ENCODE results near the gene LIF.

LIF gene

GRCh38 chr22:30196141-30196879 lies 50.2 kb downstream of the LIF start:
- TF ChIP-seq ZNF70 (CRISPR knock-in tag; IDR thresholded peaks at IDR 0.05) (no peak), ZC3H10 (CRISPR knock-in tag; IDR thresholded peaks at IDR 0.05) (peak; percentile 80), TOX (CRISPR knock-in tag; IDR thresholded peaks at IDR 0.05; ENCODE audit: borderline replicate concordance) (peak; percentile 74; the same call in 1 of the 2 replicates), ISL1 (CRISPR knock-in tag; IDR thresholded peaks at IDR 0.05) (0 out of 2 replicates have a peak, but pooled peaks have one; percentile 22), RARB (CRISPR knock-in tag; IDR thresholded peaks at IDR 0.05) (peak; percentile 40; the same call in 1 of the 2 replicates), OSR1 (CRISPR knock-in tag; IDR thresholded peaks at IDR 0.05) (no peak)
- TF ChIP-seq, protein P1, sequence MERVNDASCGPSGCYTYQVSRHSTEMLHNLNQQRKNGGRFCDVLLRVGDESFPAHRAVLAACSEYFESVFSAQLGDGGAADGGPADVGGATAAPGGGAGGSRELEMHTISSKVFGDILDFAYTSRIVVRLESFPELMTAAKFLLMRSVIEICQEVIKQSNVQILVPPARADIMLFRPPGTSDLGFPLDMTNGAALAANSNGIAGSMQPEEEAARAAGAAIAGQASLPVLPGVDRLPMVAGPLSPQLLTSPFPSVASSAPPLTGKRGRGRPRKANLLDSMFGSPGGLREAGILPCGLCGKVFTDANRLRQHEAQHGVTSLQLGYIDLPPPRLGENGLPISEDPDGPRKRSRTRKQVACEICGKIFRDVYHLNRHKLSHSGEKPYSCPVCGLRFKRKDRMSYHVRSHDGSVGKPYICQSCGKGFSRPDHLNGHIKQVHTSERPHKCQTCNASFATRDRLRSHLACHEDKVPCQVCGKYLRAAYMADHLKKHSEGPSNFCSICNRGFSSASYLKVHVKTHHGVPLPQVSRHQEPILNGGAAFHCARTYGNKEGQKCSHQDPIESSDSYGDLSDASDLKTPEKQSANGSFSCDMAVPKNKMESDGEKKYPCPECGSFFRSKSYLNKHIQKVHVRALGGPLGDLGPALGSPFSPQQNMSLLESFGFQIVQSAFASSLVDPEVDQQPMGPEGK (CRISPR knock-in tag; IDR thresholded peaks at IDR 0.05; ENCODE audit: borderline replicate concordance): peak; percentile 44; the same call in 1 of the 2 replicates
- TF ChIP-seq, protein P2, sequence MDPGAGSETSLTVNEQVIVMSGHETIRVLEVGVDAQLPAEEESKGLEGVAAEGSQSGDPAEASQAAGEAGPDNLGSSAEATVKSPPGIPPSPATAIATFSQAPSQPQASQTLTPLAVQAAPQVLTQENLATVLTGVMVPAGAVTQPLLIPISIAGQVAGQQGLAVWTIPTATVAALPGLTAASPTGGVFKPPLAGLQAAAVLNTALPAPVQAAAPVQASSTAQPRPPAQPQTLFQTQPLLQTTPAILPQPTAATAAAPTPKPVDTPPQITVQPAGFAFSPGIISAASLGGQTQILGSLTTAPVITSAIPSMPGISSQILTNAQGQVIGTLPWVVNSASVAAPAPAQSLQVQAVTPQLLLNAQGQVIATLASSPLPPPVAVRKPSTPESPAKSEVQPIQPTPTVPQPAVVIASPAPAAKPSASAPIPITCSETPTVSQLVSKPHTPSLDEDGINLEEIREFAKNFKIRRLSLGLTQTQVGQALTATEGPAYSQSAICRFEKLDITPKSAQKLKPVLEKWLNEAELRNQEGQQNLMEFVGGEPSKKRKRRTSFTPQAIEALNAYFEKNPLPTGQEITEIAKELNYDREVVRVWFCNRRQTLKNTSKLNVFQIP (CRISPR knock-in tag; IDR thresholded peaks at IDR 0.05; ENCODE audit: borderline replicate concordance, low read depth): no peak
- ATAC-seq: peak; percentile 90

- no peak; the same call in 2 of the 3 replicates for ATAC-seq
- TF ChIP-seq OSR1 (CRISPR knock-in tag; IDR thresholded peaks at IDR 0.05) (no peak), ZNF8 (CRISPR knock-in tag; IDR thresholded peaks at IDR 0.05) (no peak), ZFP3 (CRISPR knock-in tag; IDR thresholded peaks at IDR 0.05) (peak; percentile 28; the same call in 1 of the 2 replicates), ISL1 (CRISPR knock-in tag; IDR thresholded peaks at IDR 0.05) (no peak), TCF4 (CRISPR knock-in tag; IDR thresholded peaks at IDR 0.05; ENCODE audit: borderline replicate concordance) (no peak)
Observed at GRCh38 chr22:30195245-30196140, 51.1 kb downstream of the LIF start.

GRCh38 chr22:30193031-30193775 lies 53.4 kb downstream of the LIF start:
- TF ChIP-seq CSDC2 (CRISPR knock-in tag; IDR thresholded peaks at IDR 0.05) (no peak), CSRNP3 (CRISPR knock-in tag; IDR thresholded peaks at IDR 0.05) (no peak), GLIS3 (CRISPR knock-in tag; IDR thresholded peaks at IDR 0.05) (no peak), RARB (CRISPR knock-in tag; IDR thresholded peaks at IDR 0.05) (no peak), ARNTL (CRISPR knock-in tag; IDR thresholded peaks at IDR 0.05; ENCODE audit: borderline replicate concordance, low read depth) (no peak), PPARA (CRISPR knock-in tag; IDR thresholded peaks at IDR 0.05; ENCODE audit: borderline replicate concordance) (no peak), TSHZ2 (CRISPR knock-in tag; IDR thresholded peaks at IDR 0.05) (no peak), ZNF8 (CRISPR knock-in tag; IDR thresholded peaks at IDR 0.05) (no peak), ISL1 (CRISPR knock-in tag; IDR thresholded peaks at IDR 0.05) (no peak), ZFP30 (CRISPR knock-in tag; IDR thresholded peaks at IDR 0.05) (no peak), ZFP3 (CRISPR knock-in tag; IDR thresholded peaks at IDR 0.05) (no peak), TOX (CRISPR knock-in tag; IDR thresholded peaks at IDR 0.05; ENCODE audit: borderline replicate concordance) (no peak), BACH2 (CRISPR knock-in tag; IDR thresholded peaks at IDR 0.05; ENCODE audit: borderline replicate concordance) (no peak)
- ATAC-seq: no peak

All from SK-N-SH treated with all-trans-retinoic acid at 6 μM for 48 hours (cell line).